Neuronal stem cell (in vitro differentiated cells): ENCODE data around the gene PRIMPOL.

Source experiments
- DNase-seq: peaks from one replicate; pipeline ENCODE4 v3.0.0-alpha.2; 2013; ENCODE audit warnings: low spot score
- H2AFZ ChIP-seq: one replicate; pipeline ENCODE4 v1.6.1; 2013; ENCODE audit warnings: mild to moderate bottlenecking, low read length, inconsistent platforms
- H2AK5ac ChIP-seq: 2 replicates; pipeline ENCODE4 v1.6.1; 2013; ENCODE audit warnings: low read depth, mild to moderate bottlenecking, inconsistent platforms, low read length, moderate library complexity, mixed read lengths
- H2BK120ac ChIP-seq: 2 replicates; pipeline ENCODE4 v1.6.1; 2013; ENCODE audit warnings: low read depth, mild to moderate bottlenecking, inconsistent platforms, low read length, moderate library complexity, mixed read lengths
- H2BK12ac ChIP-seq: one replicate; pipeline ENCODE4 v1.6.1; 2013; ENCODE audit warnings: low read length, inconsistent platforms
- H2BK15ac ChIP-seq: 2 replicates; pipeline ENCODE4 v1.6.1; 2013; ENCODE audit warnings: mild to moderate bottlenecking, low read length, inconsistent platforms, mixed read lengths
- H2BK5ac ChIP-seq: one replicate; pipeline ENCODE4 v1.6.1; 2013; ENCODE audit warnings: inconsistent platforms, mild to moderate bottlenecking, low read length, moderate library complexity
- H3K14ac ChIP-seq: one replicate; pipeline ENCODE4 v1.6.1; 2013; ENCODE audit warnings: low read length, inconsistent platforms
- H3K18ac ChIP-seq: 2 replicates; pipeline ENCODE4 v1.6.1; 2013; ENCODE audit warnings: low read length, inconsistent platforms
- H3K23ac ChIP-seq: 2 replicates; pipeline ENCODE4 v1.6.1; 2013; ENCODE audit warnings: low read depth, mild to moderate bottlenecking, mixed read lengths, low read length, inconsistent platforms; ENCODE audit not compliant: poor library complexity
- H3K27ac ChIP-seq: replicated peaks from 3 replicates; pipeline ENCODE4 v1.5.1; 2013; ENCODE audit warnings: low read length, inconsistent platforms
- H3K27me3 ChIP-seq, 3 experiments: 2 replicates each; pipeline ENCODE4 v1.6.1; 2013; ENCODE audit warnings: low read length in 3 of 3, mild to moderate bottlenecking in 2 of 3, inconsistent platforms in 1 of 3, low read depth in 1 of 3, mixed read lengths in 1 of 3, moderate library complexity in 1 of 3; ENCODE audit not compliant: control insufficient read depth in 3 of 3, insufficient read depth in 3 of 3
- H3K36me3 ChIP-seq, 2 donors: replicated peaks in 1 of 2; 2 replicates each; pipeline ENCODE4 v1.6.1; 2013; ENCODE audit warnings: low read length in 2 of 2; ENCODE audit not compliant: control insufficient read depth in 2 of 2, insufficient read depth in 2 of 2
- H3K4ac ChIP-seq: 2 replicates; pipeline ENCODE4 v1.6.1; 2013; ENCODE audit warnings: inconsistent platforms, mild to moderate bottlenecking, low read length, moderate library complexity
- H3K4me1 ChIP-seq, 2 donors: 1 replicate in 1 of 2; 2 replicates in 1 of 2; pipeline ENCODE4 v1.6.1; 2013; ENCODE audit warnings: low read length in 2 of 2, low read depth in 1 of 2; ENCODE audit not compliant: control insufficient read depth in 2 of 2, insufficient read depth in 1 of 2
- H3K4me2 ChIP-seq: one replicate; pipeline ENCODE4 v1.6.1; 2013; ENCODE audit warnings: mild to moderate bottlenecking, low read length, inconsistent platforms; ENCODE audit not compliant: insufficient read depth, poor library complexity, severe bottlenecking
- H3K4me3 ChIP-seq, 2 donors: 2 replicates each; pipeline ENCODE4 v1.5.1; 2013; ENCODE audit warnings: low read length in 2 of 2, mild to moderate bottlenecking in 2 of 2, inconsistent platforms in 1 of 2, moderate library complexity in 1 of 2
- H3K79me1 ChIP-seq: one replicate; pipeline ENCODE4 v1.6.1; 2013; ENCODE audit warnings: low read depth, mild to moderate bottlenecking, inconsistent platforms, low read length, moderate library complexity
- H3K9ac ChIP-seq: one replicate; pipeline ENCODE4 v1.6.1; 2013; ENCODE audit warnings: mild to moderate bottlenecking, low read depth, low read length, inconsistent platforms; ENCODE audit not compliant: poor library complexity
- H3K9me3 ChIP-seq, 2 donors: replicated peaks in 1 of 2; 2 replicates each; pipeline versions ENCODE3 to v1.6.1; 2013; ENCODE audit warnings: low read length in 2 of 2, mild to moderate bottlenecking in 2 of 2, inconsistent platforms in 1 of 2, low read depth in 1 of 2, mixed read lengths in 1 of 2, moderate library complexity in 1 of 2; ENCODE audit not compliant: control insufficient read depth in 2 of 2, insufficient read depth in 1 of 2
- H4K8ac ChIP-seq: one replicate; pipeline ENCODE4 v1.6.1; 2013; ENCODE audit warnings: low read depth, mild to moderate bottlenecking, inconsistent platforms, low read length, moderate library complexity
- H4K91ac ChIP-seq: one replicate; pipeline ENCODE4 v1.6.1; 2013; ENCODE audit warnings: low read length, low read depth, mild to moderate bottlenecking, inconsistent platforms; ENCODE audit not compliant: poor library complexity
- WGBS, 2 donors: extraction: QIAGEN DNeasy Blood & Tissue Kit; methylation state at CpG; one replicate each; pipeline ENCODE4 v1.1.7; 2013; ENCODE audit warnings: missing lambda C conversion rate in 2 of 2, mixed read lengths in 1 of 2; ENCODE audit not compliant: insufficient read length in 2 of 2, insufficient replicate concordance in 1 of 2; ENCODE audit errors: extremely low coverage in 2 of 2; 5-methylcytosine and 5-hydroxymethylcytosine counted together

Gene PRIMPOL

GRCh38 chr4:184628103-184628502, 21.4 kb upstream of the PRIMPOL start:
- Histone ChIP-seq H2BK12ac (no peak overlapping the region), H3K27ac (no peak overlapping the region), H2BK15ac (no peak overlapping the region), H3K9ac (no peak overlapping the region), H3K18ac (no peak overlapping the region), H3K79me1 (no peaks in the 10 kb centered on the region), H2BK120ac (no peak overlapping the region), H2BK5ac (no peak overlapping the region), H2AFZ (no peak overlapping the region), H4K91ac (no peak overlapping the region), H3K9me3 (peaks cover 0 to 14% of the 10 kb centered on the region in 2 donors), H3K4ac (no peak overlapping the region), H2AK5ac (no peak overlapping the region), H3K4me1 (no peaks in the 10 kb centered on the region), H3K14ac (no peak overlapping the region), H3K27me3 (no peaks in the 10 kb centered on the region), H3K4me2 (no peak overlapping the region), H3K23ac (no peak overlapping the region), H3K36me3 (peaks cover 8 to 66% of the 10 kb centered on the region in 2 donors), H4K8ac (no peak overlapping the region), H3K4me3 (no peak overlapping the region)
- DNase-seq, result no peak
- no CpG with 5 or more reads among the region's 4 CpGs for WGBS, 2 donors

GRCh38 chr4:184632842-184633241, 16.7 kb upstream of the PRIMPOL start:
- no peak overlapping the region for H3K4ac ChIP-seq
- no peaks in the 10 kb centered on the region for H3K27me3 ChIP-seq
- no peak overlapping the region for H2AFZ ChIP-seq
- peaks cover 18 to 96% of the 10 kb centered on the region in 2 donors for H3K36me3 ChIP-seq
- no peak overlapping the region for H2BK12ac ChIP-seq
- no peaks in the 10 kb centered on the region for H3K4me1 ChIP-seq
- H3K9me3 ChIP-seq, result peaks cover 0 to 4% of the 10 kb centered on the region in 2 donors
- H3K79me1 ChIP-seq, result no peaks in the 10 kb centered on the region
- no peak overlapping the region for H3K14ac ChIP-seq
- no peak overlapping the region for H3K23ac ChIP-seq
- H3K9ac ChIP-seq, result no peak overlapping the region
- H2BK5ac ChIP-seq, result no peak overlapping the region
- no peak overlapping the region for H2BK15ac ChIP-seq
- no peak overlapping the region for H3K27ac ChIP-seq
- H3K18ac ChIP-seq, result no peak overlapping the region
- no peak overlapping the region for H3K4me3 ChIP-seq
- no peak overlapping the region for H3K4me2 ChIP-seq
- H4K8ac ChIP-seq, result no peak overlapping the region
- DNase-seq, result no peak
- H4K91ac ChIP-seq, result no peak overlapping the region
- WGBS, 2 donors, result no CpG with 5 or more reads among the region's 1 CpG
- no peak overlapping the region for H2AK5ac ChIP-seq
- H2BK120ac ChIP-seq, result no peak overlapping the region

- H3K4me1 ChIP-seq, result no peaks in the 10 kb centered on the region
- H2BK5ac ChIP-seq, result no peak overlapping the region
- no peak overlapping the region for H3K4me3 ChIP-seq
- no peak overlapping the region for H4K8ac ChIP-seq
- H3K4me2 ChIP-seq, result no peak overlapping the region
- no peak overlapping the region for H3K23ac ChIP-seq
- H2BK12ac ChIP-seq, result no peak overlapping the region
- H2AFZ ChIP-seq, result no peak overlapping the region
- H2BK15ac ChIP-seq, result no peak overlapping the region
- H2BK120ac ChIP-seq, result no peak overlapping the region
- no peak overlapping the region for H4K91ac ChIP-seq
- H3K9ac ChIP-seq, result no peak overlapping the region
- DNase-seq, result no peak
- no peak overlapping the region for H2AK5ac ChIP-seq
- H3K79me1 ChIP-seq, result no peaks in the 10 kb centered on the region
- no peak overlapping the region for H3K14ac ChIP-seq
- no CpG with 5 or more reads among the region's 3 CpGs for WGBS, 2 donors
- no peaks in the 10 kb centered on the region for H3K9me3 ChIP-seq
- H3K4ac ChIP-seq, result no peak overlapping the region
- no peak overlapping the region for H3K18ac ChIP-seq
- no peaks in the 10 kb centered on the region for H3K27me3 ChIP-seq
- H3K36me3 ChIP-seq, result peaks cover 16 to 91% of the 10 kb centered on the region in 2 donors
- no peak overlapping the region for H3K27ac ChIP-seq
These were observed 14.2 kb upstream of the PRIMPOL start for GRCh38 chr4:184635381-184635780.

- no peak overlapping the region for H2BK120ac ChIP-seq
- H3K4me3 ChIP-seq, result no peak overlapping the region
- H3K4me2 ChIP-seq, result no peak overlapping the region
- WGBS, 2 donors, result no CpG with 5 or more reads among the region's 4 CpGs
- no peak overlapping the region for H2BK12ac ChIP-seq
- no peak overlapping the region for H3K27ac ChIP-seq
- H3K4ac ChIP-seq, result no peak overlapping the region
- H3K4me1 ChIP-seq, result no peaks in the 10 kb centered on the region
- no peaks in the 10 kb centered on the region for H3K27me3 ChIP-seq
- H2AFZ ChIP-seq, result no peak overlapping the region
- no peaks in the 10 kb centered on the region for H3K79me1 ChIP-seq
- H3K36me3 ChIP-seq, result peaks cover 13 to 84% of the 10 kb centered on the region in 2 donors
- no peak overlapping the region for H3K9ac ChIP-seq
- no peaks in the 10 kb centered on the region for H3K9me3 ChIP-seq
- H2BK15ac ChIP-seq, result no peak overlapping the region
- no peak overlapping the region for H3K23ac ChIP-seq
- H3K18ac ChIP-seq, result no peak overlapping the region
- no peak overlapping the region for H4K8ac ChIP-seq
- no peak overlapping the region for H2BK5ac ChIP-seq
- DNase-seq, result no peak
- no peak overlapping the region for H3K14ac ChIP-seq
- H4K91ac ChIP-seq, result no peak overlapping the region
- H2AK5ac ChIP-seq, result no peak overlapping the region
These were observed 13.4 kb upstream of the PRIMPOL start for GRCh38 chr4:184636144-184636543.
